MV-4-11 (cell line): ENCODE results near the gene MBTPS2.
"Not testable (repeated sequence)": the region's sequence is repeated elsewhere in the genome, so short reads cannot be mapped to it uniquely, and the experiment has no call there.

ENCODE experiments used
- DNase-seq: peaks from one replicate; lab custom pipeline; 2025; lab: John Stamatoyannopoulos, UW

MBTPS2 gene

DNA sequence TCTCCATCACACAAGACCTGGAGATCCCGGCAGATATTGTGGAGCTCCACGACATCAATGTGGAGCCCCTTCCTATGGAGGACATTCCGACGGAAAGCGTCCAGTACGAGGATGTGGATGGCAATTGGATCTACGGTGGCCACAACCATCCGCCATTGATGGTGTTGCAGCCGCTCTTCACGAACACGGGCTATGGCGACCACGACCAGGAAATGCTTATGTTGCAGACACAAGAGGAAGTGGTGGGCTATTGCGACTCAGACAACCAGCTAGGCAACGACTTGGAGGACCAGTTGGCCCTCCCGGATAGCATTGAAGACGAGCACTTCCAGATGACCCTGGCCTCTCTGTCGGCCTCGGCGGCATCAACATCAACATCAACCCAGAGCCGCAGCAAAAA is 17.1 kb downstream of the MBTPS2 start:
- no peak for DNase-seq

- no peak for DNase-seq
These were observed 23.8 kb downstream of the MBTPS2 start for GRCh38 chrX:21863241-21863640.

- DNase-seq, result no peak
These were observed 26.0 kb downstream of the MBTPS2 start for GRCh38 chrX:21865436-21865835.

GRCh38 chrX:21870494-21870893 is 31.1 kb downstream of the MBTPS2 start:
- no peak for DNase-seq

DNA sequence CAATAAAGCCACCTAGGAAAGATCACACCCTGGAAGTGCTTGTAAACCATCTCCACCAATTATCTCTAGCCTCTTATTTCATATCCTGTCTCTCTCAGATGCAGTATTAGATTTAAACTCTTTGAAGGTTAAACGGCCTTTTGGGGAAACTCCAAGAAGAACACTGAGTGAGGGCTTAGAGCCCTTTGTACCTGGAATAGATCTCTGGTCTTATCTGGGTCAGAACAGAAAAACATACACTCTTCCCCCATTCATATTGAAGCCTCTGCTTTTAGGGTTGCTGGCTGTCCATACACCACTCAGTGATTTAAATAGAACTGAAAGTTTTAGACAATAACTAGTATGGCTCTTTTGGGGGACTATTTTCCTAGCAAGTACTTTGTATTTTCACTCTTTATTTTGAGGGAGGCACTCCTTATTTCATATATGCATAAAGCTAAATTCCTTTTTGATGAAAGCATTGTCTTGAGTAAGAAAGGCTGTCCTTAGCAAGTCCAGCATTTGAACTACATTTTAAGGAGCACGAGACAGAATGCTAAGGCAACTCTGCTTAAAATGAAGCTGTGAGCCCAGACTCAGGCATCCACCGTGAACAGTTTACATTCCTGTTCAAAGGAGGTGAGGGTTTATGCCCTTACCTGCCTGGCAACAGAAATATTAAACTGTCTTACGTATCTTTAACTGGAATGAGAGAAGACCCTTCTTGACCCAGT is 33.8 kb downstream of the MBTPS2 start:
- DNase-seq, result no peak

GRCh38 chrX:21874182-21874581 is 34.8 kb downstream of the MBTPS2 start:
- not testable (repeated sequence) for DNase-seq

- no peak for DNase-seq
These were observed 35.6 kb downstream of the MBTPS2 start for GRCh38 chrX:21875013-21875412.

- DNase-seq, result no peak
These were observed 42.6 kb downstream of the MBTPS2 start for GRCh38 chrX:21881881-21882574.

- peak; percentile 14 for DNase-seq
These were observed 43.8 kb downstream of the MBTPS2 start for GRCh38 chrX:21883258-21883657.

GRCh38 chrX:21885568-21885967 is 46.2 kb downstream of the MBTPS2 start:
- DNase-seq, result no peak

DNA sequence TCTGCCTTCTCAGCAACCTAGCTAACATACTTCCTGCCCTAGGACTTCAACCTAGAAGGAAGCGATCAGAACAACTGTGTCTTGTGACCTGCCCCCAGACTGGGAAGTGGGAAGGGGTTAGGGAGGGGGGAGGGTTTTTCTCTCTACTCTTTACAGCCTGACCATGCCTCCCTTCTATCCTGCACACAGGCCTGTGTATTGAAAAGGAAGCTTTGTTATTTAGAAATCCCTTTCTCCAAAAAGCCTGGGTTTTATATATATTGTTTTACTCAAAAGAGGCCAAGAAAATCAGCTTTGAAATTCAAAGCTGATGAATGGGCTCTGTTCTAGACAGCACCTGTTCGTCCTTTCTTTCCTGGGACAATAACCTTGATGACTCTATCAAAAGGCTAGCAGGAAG is 65.9 kb downstream of the MBTPS2 start:
- DNase-seq, result no peak

DNA sequence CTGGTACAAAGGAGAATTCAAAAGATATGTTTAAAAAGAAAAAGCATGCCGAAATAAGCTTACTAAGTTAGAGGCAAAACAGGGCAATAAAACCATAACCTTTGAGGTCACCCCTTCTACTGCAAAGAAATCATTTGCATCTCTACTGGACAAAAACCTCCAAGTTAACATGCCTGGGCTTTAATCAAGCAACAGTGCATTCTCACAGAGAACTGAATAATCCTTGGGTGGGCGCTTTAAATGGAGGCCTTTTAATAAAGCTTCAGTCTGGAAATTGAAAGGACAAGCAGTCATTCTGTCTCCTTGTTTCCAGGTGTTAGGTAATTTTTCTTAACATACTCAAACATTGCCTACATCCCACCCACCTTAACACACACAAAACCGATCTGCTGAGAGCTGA is 66.5 kb downstream of the MBTPS2 start:
- no peak for DNase-seq

DNA sequence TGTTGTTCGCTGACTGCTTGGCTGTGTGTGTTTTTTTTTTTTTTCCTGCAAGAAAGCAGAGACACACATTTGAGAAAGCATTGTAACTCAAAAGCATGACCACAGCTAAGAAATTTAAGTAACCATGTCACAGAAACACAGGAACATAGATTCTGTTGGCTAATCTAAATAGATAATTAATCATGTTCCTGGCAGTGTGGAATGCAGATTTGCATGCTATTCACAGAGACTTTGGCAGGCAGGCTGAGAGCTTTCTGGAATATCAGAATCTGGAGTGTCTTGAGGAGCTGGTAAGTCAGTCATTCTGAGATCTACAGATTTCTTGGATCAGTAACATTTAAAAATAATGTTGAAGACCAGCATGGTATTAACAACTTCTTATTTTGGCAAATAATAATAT is 67.8 kb downstream of the MBTPS2 start:
- no peak for DNase-seq

GRCh38 chrX:21911481-21911880 is 72.1 kb downstream of the MBTPS2 start:
- DNase-seq, result no peak

- no peak for DNase-seq
These were observed 72.8 kb downstream of the MBTPS2 start for GRCh38 chrX:21912220-21912619.

DNA sequence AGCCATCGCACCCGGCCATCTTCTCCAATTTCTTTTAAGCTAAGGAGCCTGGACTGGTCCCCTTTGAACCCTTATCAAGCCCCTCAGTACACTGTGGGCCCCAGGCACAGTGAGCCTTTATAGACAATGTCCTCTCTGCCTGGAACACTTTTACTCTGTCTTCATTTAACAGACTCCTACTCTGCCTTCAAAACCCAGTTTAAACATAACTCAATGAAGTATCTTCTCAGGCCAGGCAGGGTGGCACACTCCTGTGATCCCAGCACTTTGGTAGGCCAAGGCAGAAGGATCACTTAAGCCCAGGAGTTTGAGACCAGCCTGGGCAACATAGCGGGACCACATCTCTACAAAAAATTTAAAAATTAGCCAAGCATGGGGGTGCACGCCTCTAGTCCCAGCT is 73.6 kb downstream of the MBTPS2 start:
- no peak for DNase-seq

DNA sequence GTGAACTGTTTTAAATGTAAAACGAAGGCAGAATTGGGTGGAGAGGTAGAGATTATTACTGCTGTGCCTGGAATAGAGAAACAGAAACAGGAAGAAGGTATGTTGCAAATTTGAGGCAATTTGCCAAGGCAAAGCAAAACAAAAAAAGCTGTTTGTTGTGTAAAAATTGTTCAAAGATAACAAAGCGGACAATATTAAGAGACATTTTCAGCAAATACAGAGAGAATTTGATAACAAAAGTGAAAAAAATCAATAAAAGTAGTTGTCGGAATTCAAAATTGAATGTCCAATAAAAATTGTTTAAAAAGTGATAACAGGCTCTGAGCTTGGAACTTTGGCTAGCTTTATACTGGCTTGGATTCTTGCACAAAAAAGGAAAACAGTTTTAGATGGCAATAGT is 86.7 kb downstream of the MBTPS2 start:
- DNase-seq, result peak; percentile 48

DNA sequence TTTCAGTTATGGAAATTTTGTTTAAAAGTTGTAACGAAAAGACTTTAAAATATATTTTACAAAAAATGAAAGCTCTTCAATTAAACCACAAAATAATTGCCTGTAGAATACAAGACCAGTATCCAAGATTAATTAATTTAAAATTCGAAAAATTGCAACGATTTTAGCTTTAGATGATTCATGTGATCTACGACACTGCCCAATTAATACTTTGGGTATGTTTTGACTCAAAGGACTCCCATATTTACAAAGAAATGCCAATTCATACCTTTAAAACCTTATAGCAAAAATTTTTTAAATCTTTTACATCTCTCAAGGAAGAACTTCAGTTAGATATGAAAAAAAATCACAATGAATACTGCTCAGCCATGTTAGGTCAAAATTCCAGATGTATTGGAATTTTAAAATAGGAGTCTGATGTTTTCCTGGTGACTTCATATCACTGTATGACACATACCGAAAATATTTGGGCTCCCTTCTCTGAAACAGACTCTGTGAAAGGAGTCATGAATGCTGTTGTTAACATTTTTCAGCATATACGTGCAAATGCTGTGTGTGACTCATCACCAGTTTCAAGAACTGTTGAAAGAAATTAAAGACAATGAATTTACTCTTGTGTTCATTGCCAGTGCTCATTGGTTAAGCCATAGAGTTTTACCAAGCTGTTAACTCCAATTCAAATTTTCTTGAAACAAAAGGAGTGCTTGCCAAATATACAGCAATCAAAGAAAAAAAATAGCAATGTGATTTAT is 87.3 kb downstream of the MBTPS2 start:
- DNase-seq, result peak; percentile 60

DNA sequence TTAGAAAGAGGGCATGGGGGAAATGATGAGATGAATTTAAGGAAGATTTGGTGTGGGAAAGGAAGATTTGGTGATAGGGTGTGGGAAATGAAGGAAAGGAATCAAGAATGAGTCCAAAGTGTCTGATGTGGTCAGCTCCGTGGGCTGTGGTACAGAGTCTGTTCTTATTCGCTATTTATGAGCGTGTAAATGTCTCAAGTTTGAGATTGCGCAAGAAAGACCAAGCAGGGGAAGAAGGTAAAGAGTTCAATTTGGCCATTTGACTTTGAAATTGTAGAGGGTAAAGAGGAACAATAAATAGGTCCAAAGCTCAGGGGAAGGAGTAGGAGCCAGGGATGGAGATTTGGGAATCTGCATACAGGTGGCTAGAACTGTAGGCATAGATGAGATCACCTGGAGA is 89.8 kb downstream of the MBTPS2 start:
- DNase-seq, result peak; percentile 65

DNA sequence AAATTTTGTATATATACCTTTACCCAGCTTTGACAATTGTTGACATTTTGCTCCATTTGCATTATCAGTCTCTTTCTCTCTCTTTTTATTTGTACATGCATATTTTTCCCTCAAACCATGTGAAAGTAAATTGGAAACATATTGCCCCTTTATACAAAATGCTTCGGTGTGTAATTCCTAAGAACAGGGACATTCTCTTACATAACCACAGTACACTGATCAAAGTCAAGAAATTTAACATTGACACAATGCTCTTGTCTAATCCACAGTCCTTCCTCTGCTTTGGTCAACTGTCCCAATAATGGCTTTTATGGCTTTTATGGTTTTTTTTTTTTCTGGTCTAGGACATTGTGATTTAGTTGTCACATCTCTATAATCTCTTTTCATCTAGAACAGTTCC is 91.6 kb downstream of the MBTPS2 start:
- no peak for DNase-seq

GRCh38 chrX:21932292-21933002 is 93.0 kb downstream of the MBTPS2 start:
- DNase-seq, result peak; percentile 66

GRCh38 chrX:21933077-21933476 is 93.7 kb downstream of the MBTPS2 start:
- no peak for DNase-seq
